Progenitor cell of endocrine pancreas (in vitro differentiated cells): ENCODE measurements around the gene COL6A3. TPM values are rescaled to one million over a fixed set of nuclear protein-coding genes. Genes with fewer than 3 reads are reported as not detected.

ENCODE experiments used
- DNase-seq: peaks from one replicate; pipeline ENCODE4 v3.0.0; 2021; ENCODE audit warnings: low spot score; ENCODE audit not compliant: unreplicated experiment
- H3K27ac Mint-ChIP-seq: 2 replicates; pipeline ENCODE4 v1.8.0; 2021; ENCODE audit warnings: mild to moderate bottlenecking, moderate library complexity, mixed read lengths
- H3K27me3 Mint-ChIP-seq: 2 replicates; pipeline ENCODE4 v1.8.0; 2021; ENCODE audit warnings: mixed read lengths
- H3K36me3 Mint-ChIP-seq: 2 replicates; pipeline ENCODE4 v1.8.0; 2022; ENCODE audit warnings: mixed read lengths; ENCODE audit not compliant: insufficient read depth
- H3K4me1 Mint-ChIP-seq: 2 replicates; pipeline ENCODE4 v1.8.0; 2021; ENCODE audit warnings: low read depth, mixed read lengths
- H3K4me3 Mint-ChIP-seq: 2 replicates; pipeline ENCODE4 v1.8.0; 2021; ENCODE audit warnings: low read depth, mild to moderate bottlenecking, moderate library complexity, mixed read lengths
- H3K9me3 Mint-ChIP-seq: 2 replicates; pipeline ENCODE4 v1.8.0; 2021; ENCODE audit warnings: low read depth, mixed read lengths
- total RNA-seq: library from RNA; stranded (reverse); gene quantifications from 2 replicates; pipeline ENCODE4 v1.2.1, GENCODE V29; 2021
- TF ChIP-seq, protein P1 (sequence below): fragments of 200-600 bp; sonication (generic); IDR thresholded peaks from one replicate; pipeline ENCODE4 v1.5.0; 2021; ENCODE audit warnings: antibody characterized with exemption, mild to moderate bottlenecking; ENCODE audit not compliant: unreplicated experiment

Gene COL6A3
- total RNA-seq, 1 donor from 2014 or later, result 1.0 TPM

GRCh38 chr2:237447496-237447895 lies 33.5 kb upstream of the COL6A3 start:
- Mint-ChIP-seq H3K36me3 (no peaks in the 10 kb centered on the region), H3K27me3 (peaks cover 33% of the 10 kb centered on the region), H3K4me3 (no peak overlapping the region), H3K9me3 (no peaks in the 10 kb centered on the region), H3K4me1 (no peaks in the 10 kb centered on the region), H3K27ac (no peak overlapping the region)
- TF ChIP-seq, protein P1, sequence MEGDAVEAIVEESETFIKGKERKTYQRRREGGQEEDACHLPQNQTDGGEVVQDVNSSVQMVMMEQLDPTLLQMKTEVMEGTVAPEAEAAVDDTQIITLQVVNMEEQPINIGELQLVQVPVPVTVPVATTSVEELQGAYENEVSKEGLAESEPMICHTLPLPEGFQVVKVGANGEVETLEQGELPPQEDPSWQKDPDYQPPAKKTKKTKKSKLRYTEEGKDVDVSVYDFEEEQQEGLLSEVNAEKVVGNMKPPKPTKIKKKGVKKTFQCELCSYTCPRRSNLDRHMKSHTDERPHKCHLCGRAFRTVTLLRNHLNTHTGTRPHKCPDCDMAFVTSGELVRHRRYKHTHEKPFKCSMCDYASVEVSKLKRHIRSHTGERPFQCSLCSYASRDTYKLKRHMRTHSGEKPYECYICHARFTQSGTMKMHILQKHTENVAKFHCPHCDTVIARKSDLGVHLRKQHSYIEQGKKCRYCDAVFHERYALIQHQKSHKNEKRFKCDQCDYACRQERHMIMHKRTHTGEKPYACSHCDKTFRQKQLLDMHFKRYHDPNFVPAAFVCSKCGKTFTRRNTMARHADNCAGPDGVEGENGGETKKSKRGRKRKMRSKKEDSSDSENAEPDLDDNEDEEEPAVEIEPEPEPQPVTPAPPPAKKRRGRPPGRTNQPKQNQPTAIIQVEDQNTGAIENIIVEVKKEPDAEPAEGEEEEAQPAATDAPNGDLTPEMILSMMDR, result no peak
- no peak for DNase-seq

DNA sequence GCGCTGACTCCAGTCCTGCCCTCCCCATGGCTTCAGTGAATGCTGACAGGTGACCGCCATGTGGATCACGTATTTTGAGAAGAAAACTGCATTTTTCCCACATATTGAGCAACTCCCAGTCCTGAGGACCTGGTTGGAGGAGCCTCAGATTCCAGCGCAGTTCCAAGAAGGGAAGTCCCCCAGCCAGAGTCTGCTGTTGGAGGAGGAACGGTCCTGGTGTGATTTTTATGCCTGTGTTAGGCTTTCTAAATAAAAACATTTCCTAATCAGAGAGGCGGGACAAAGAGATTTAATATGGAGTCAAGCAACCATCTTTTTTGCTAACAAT lies 32.3 kb upstream of the COL6A3 start:
- no peaks in the 10 kb centered on the region for H3K36me3 Mint-ChIP-seq
- peaks cover 32% of the 10 kb centered on the region for H3K27me3 Mint-ChIP-seq
- H3K9me3 Mint-ChIP-seq, result no peaks in the 10 kb centered on the region
- TF ChIP-seq, protein P1, result no peak
- DNase-seq, result no peak
- no peak overlapping the region for H3K27ac Mint-ChIP-seq
- no peak overlapping the region for H3K4me3 Mint-ChIP-seq
- H3K4me1 Mint-ChIP-seq, result no peaks in the 10 kb centered on the region

- TF ChIP-seq, protein P1, result no peak
- Mint-ChIP-seq H3K27ac (no peak overlapping the region), H3K9me3 (no peaks in the 10 kb centered on the region), H3K4me1 (no peaks in the 10 kb centered on the region), H3K27me3 (peaks cover 33% of the 10 kb centered on the region), H3K36me3 (no peaks in the 10 kb centered on the region), H3K4me3 (no peak overlapping the region)
- DNase-seq, result no peak
Observed at GRCh38 chr2:237445611-237446337, 31.8 kb upstream of the COL6A3 start.

GRCh38 chr2:237444071-237444470 lies 30.1 kb upstream of the COL6A3 start:
- Mint-ChIP-seq H3K36me3 (no peaks in the 10 kb centered on the region), H3K27me3 (peaks cover 28% of the 10 kb centered on the region), H3K4me3 (no peak overlapping the region), H3K9me3 (no peaks in the 10 kb centered on the region), H3K27ac (no peak overlapping the region), H3K4me1 (no peaks in the 10 kb centered on the region)
- DNase-seq, result no peak
- TF ChIP-seq, protein P1, result no peak

- Mint-ChIP-seq H3K27me3 (peaks cover 22% of the 10 kb centered on the region), H3K27ac (no peak overlapping the region), H3K4me3 (no peak overlapping the region), H3K36me3 (no peaks in the 10 kb centered on the region), H3K9me3 (no peaks in the 10 kb centered on the region), H3K4me1 (peaks cover 4% of the 10 kb centered on the region)
- DNase-seq, result no peak
- TF ChIP-seq, protein P1, result no peak
Observed at GRCh38 chr2:237441605-237442274, 27.8 kb upstream of the COL6A3 start.
